Measurements from ENCODE around the gene TMEM47.

TMEM47 gene

GRCh38 chrX:34585561-34585960 is 71.5 kb downstream of the TMEM47 start:
- DNase-seq (ENCODE audit: low spot score) = no peak

GRCh38 chrX:34584781-34585180 is 72.3 kb downstream of the TMEM47 start:
- no peak for DNase-seq (ENCODE audit: low spot score)

GRCh38 chrX:34580069-34580468 is 77.0 kb downstream of the TMEM47 start:
- DNase-seq (ENCODE audit: low spot score) = no peak

DNA sequence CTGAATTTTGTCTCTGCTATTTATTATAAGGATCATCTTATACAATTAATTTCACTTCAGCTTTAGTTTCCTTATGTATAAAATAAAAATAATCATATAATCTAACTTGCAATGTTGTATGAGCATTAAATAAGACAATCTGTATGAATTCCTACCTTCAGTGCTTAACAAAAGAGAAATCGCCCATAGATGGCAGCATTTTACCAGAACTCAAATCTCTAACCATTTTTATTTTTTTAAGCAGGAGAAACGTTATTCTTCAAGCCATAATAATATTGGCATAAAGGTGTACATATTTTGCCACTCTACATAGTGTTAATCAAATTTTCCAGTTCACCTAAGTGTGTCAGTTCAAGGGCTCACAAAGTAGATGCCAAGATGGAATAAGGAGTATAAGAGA is 78.8 kb downstream of the TMEM47 start:
- DNase-seq (ENCODE audit: low spot score) = no peak
